ENCODE results near the gene ANGPTL4. TPM values are rescaled to one million over a fixed set of nuclear protein-coding genes. Genes with fewer than 3 reads are reported as not detected.

The ANGPTL4 gene
- total and polyA plus RNA-seq, 2 of the 13 experiments (the other 11 are each of a cell fraction or from before 2014, with no cell fraction given), result 0.80 to 21.7 TPM

- TF ChIP-seq MED8 (CRISPR knock-in tag; IDR thresholded peaks at IDR 0.05; ENCODE audit: insufficient replicate concordance) (peak; percentile 65), SP2 (CRISPR knock-in tag; IDR thresholded peaks at IDR 0.05) (peak; percentile 44; the same call in 1 of the 2 replicates), PITX1 (CRISPR knock-in tag; IDR thresholded peaks at IDR 0.05) (peak; percentile 99), ZNF136 (CRISPR knock-in tag; IDR thresholded peaks at IDR 0.05; ENCODE audit: low read depth) (no peak), ARID3A (IDR thresholded peaks at IDR 0.05; ENCODE audit: low read depth, low read length) (peak; percentile 58), ZNF343 (CRISPR knock-in tag; IDR thresholded peaks at IDR 0.05) (no peak; the same call in 1 of the 2 replicates), ZSCAN5A (CRISPR knock-in tag; IDR thresholded peaks at IDR 0.05; ENCODE audit: borderline replicate concordance) (no peak), SRY (CRISPR knock-in tag; IDR thresholded peaks at IDR 0.05) (no peak; the same call in 1 of the 2 replicates), ZNF780A (CRISPR knock-in tag; IDR thresholded peaks at IDR 0.05) (no peak), JARID2 (CRISPR knock-in tag; IDR thresholded peaks at IDR 0.05; ENCODE audit: insufficient replicate concordance) (no peak), RFX5 (IDR thresholded peaks at IDR 0.05; ENCODE audit: low read depth, low read length) (no peak), SALL2 (CRISPR knock-in tag; IDR thresholded peaks at IDR 0.05) (no peak), ZBTB43 (CRISPR knock-in tag; conservative IDR thresholded peaks at IDR 0.05) (peak; percentile 50; the same call in 1 of the 2 replicates), ZNF34 (CRISPR knock-in tag; IDR thresholded peaks at IDR 0.05; ENCODE audit: borderline replicate concordance) (no peak), ZNF598 (CRISPR knock-in tag; IDR thresholded peaks at IDR 0.05; ENCODE audit: borderline replicate concordance) (no peak), PRDM10 (CRISPR knock-in tag; IDR thresholded peaks at IDR 0.05; ENCODE audit: low read depth) (no peak), POLR2G (IDR thresholded peaks at IDR 0.05; ENCODE audit: low read depth, low read length) (no peak), IRF1 (CRISPR knock-in tag; IDR thresholded peaks at IDR 0.05; ENCODE audit: low read depth) (no peak), KLF16 (CRISPR knock-in tag; IDR thresholded peaks at IDR 0.05) (peak in 1 of 2 experiments; percentile 83; a peak in 1 of 4 replicates)
These were observed 10.2 kb downstream of the ANGPTL4 start (continued) for GRCh38 chr19:8373867-8374813.
